GM19025 (cell line): ENCODE data around the gene ZMIZ1.

Source experiments
- ATAC-seq: cut with Tn5 transposase; IDR thresholded peaks from one replicate; pipeline ENCODE4 v1.9.1; 2021; ENCODE audit warnings: mild to moderate bottlenecking, low read depth, moderate library complexity; ENCODE audit not compliant: unreplicated experiment

Gene ZMIZ1

GRCh38 chr10:79292891-79293746 lies 224.4 kb downstream of the ZMIZ1 start:
- no peak for ATAC-seq

- ATAC-seq: no peak
Observed at GRCh38 chr10:79293841-79294581, 225.2 kb downstream of the ZMIZ1 start.

- no peak for ATAC-seq
Observed at GRCh38 chr10:79295563-79295962, 226.8 kb downstream of the ZMIZ1 start.

GRCh38 chr10:79296431-79296830 lies 227.7 kb downstream of the ZMIZ1 start:
- ATAC-seq: no peak

- no peak for ATAC-seq
Observed at GRCh38 chr10:79298403-79299244, 229.9 kb downstream of the ZMIZ1 start.

- no peak for ATAC-seq
Observed at GRCh38 chr10:79299397-79300241, 230.9 kb downstream of the ZMIZ1 start.

- ATAC-seq: no peak
Observed at GRCh38 chr10:79300711-79301110, 231.9 kb downstream of the ZMIZ1 start.

GRCh38 chr10:79301754-79302530 lies 233.2 kb downstream of the ZMIZ1 start:
- ATAC-seq: no peak

- no peak for ATAC-seq
Observed at GRCh38 chr10:79303631-79304478, 235.1 kb downstream of the ZMIZ1 start.

- ATAC-seq: no peak
Observed at GRCh38 chr10:79304479-79305087, 235.8 kb downstream of the ZMIZ1 start.

- ATAC-seq: no peak
Observed at GRCh38 chr10:79305515-79305914, 236.7 kb downstream of the ZMIZ1 start.

GRCh38 chr10:79305988-79306387 lies 237.2 kb downstream of the ZMIZ1 start:
- ATAC-seq: no peak

GRCh38 chr10:79306644-79307220 lies 238.0 kb downstream of the ZMIZ1 start:
- ATAC-seq: no peak

- no peak for ATAC-seq
Observed at GRCh38 chr10:79308016-79308415, 239.2 kb downstream of the ZMIZ1 start.

GRCh38 chr10:79308969-79309665 lies 240.4 kb downstream of the ZMIZ1 start:
- ATAC-seq: no peak

- ATAC-seq: no peak
Observed at GRCh38 chr10:79310200-79310865, 241.6 kb downstream of the ZMIZ1 start.
